NCI-H524 treated with DMSO at 0.1 percent for 48 hours (cell line): Measurements from ENCODE around the gene AIRE.

ENCODE experiments used
- DNase-seq: peaks from one replicate; lab custom pipeline; 2025; lab: John Stamatoyannopoulos, UW

The AIRE gene

DNA sequence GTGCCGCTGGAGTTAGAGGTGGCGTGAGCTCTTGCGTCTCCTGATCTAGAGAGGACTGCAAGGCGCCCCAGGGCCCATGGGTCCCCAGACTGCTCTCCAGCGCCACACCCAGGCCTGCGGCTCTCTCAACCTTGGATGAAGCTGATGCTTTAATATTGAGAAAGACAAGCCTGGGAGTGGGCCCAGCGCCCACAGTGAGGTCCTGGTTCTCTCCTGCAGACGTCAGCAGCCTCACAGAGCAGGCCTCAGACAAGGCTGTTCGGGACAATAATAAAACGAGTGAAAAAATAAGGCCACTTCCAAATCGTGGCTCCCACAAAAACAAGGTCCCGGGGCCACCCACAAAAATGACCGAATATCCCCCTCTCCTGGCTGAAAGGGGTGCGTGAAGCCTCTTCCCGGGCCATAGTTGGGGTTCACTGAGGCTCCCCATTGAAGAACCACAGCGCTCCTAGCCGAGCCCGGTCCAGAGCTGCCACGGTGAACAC lies 18.0 kb upstream of the AIRE start:
- no peak for DNase-seq

DNA sequence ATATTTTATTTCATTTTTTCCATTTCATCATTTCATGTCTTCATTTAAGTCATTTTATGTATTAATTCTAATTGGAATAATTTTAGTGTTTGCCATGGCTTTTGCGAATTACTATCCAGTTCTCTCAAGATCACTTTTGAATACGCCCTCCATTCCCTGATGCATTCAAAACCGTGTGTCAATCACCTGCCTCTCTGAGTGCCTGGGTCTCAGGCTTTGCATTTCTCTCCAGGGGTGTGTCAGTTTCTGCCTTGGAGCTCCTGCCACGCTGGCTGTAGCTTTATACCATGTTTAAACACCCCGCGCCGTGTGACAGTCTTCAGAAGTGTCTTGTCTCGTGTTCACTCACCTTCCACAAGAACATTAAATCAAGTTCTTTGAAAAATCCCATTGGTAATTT lies 16.6 kb upstream of the AIRE start:
- DNase-seq = no peak

DNA sequence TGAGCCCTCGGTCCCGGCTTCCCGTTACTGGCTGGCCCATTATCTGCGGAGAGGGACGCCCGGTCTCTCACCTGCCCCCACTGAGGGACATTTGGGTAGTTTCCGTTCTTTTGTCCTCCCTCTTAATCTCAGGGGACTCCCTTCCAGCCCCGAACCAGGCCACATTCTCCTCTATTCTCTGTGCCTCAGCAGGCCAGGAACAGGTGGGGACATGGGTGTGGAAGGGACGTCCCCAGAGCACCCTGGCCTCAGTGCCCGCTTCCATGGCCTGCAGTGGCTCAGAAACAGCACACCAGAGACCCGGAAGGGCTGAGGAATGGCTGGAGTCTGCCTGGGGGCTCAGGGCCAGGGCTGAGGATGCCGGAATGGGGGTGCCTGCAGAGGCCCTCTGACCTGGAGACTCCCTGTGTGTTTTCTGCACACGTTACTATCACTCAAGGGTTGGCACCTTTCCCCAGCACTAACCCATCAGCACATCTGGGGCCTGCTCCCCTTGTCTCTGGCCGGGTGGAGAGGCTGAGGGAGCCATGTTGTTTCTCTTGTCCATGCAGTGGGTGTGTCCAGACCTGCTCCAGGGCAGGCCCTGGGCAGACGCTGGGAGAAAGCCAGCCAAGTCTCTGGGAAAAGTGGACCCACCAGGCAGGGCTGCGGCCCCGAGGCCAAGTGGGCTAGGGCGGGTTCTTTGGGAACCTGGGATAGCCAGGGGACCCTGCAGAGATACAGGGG lies 14.0 kb upstream of the AIRE start:
- DNase-seq = no peak

DNA sequence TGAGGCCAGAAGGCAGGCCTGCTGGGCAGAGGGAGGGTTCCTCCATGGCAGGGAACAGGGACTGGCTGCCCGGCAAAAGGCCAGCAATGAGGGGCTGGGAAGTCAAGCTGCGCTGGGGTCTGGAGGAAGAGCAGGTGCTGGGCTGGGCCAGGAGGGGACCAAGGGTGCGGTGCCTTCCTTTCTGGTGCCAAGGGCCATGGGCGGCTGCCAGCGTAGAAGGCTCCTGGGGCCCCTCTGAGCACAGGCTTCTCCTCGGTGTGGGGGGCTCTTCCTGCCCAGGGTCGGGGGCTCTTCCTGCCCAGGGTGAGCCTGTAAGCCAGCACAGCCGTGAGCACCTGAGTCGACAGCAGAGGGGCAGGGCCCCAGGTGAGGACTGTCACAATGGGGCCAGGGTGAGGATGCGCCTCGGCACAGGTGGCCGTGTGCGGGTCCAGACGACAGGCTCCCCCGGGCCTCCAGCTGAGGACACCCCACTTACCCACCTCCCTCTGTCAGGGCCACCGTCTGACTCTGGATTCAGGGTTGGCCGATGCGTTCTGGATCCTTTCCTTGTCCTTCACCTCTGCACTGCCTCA lies 13.3 kb upstream of the AIRE start:
- no peak for DNase-seq

DNA sequence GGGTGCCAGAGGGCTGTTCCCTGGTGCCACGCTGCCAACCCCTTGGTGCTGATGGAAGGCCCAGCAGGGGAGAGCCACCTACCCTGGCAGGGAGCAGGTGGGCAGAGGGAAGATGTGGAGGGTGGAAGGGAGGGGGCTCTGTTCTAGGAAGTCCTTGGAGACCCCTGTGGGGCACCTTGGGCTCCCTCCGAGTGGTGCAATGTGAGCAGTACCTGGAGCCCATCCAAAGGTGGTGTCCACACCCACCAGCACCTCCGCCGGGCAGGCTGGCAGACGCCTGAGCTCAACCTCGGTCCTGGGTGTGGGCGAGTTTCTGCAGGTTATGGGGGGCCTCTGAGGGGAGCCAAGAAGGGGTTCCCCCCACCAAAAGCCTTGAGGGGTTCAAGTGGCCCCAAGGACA lies 12.6 kb upstream of the AIRE start:
- DNase-seq = no peak

DNA sequence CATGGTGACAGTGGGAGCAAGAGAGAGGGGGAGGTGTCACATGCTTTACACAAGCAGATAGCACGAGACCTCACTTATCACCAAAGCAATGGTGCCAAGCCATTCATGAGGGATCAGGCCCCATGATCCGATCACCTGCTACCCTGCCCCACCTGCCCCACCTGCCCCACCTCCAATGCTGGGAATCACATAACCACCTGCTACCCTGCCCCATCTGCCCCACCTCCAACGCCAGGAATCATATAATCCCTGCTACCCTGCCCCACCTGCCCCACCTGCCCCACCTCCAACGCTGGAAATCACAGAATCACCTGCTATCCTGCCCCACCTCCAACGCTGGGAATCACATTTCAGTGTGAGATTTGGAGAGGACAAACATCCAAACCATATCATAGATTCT lies 10.6 kb upstream of the AIRE start:
- no peak for DNase-seq

DNA sequence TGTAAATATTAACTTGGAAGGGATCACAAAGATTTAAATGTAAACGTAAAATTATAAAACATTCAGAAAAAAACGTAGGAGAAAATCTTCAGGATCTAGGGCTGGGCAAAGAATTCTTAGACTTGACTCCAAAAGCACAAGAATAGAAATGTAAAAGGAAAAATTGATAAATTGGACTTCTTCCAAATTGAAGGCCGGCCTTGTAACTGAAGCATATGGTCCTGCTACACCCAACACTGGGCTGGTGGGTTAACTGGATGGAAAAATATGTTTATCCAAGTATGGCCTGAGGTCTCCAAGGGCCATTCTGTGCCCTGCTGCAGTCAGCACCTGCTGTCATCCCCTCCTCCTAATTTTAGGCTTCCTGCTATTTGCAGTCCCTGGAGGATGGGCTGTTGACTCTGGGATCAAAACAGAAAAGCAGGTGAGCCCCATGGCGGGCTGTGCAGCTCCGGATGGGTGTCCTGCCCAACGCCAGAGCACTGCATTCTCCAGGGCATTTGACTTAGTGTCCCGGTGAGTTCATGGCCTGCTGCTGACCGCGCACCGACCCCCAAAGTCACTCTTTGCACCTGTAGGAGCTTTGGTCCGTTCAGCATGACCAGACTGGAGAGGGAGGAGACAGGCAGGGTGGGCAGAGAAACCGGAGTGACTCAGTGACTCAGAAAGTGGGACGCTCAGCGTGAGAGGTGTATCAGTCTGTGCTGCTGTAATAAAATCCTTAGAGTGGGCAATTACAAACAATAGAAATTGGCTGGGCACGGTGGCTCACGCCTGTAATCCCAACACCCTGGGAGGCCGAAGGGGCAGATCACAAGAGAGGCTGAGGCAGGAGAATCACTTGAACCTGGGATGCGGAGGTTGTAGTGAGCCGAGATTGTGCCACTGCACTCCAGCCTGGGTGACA lies 6.1 kb upstream of the AIRE start:
- DNase-seq = peak; percentile 11

DNA sequence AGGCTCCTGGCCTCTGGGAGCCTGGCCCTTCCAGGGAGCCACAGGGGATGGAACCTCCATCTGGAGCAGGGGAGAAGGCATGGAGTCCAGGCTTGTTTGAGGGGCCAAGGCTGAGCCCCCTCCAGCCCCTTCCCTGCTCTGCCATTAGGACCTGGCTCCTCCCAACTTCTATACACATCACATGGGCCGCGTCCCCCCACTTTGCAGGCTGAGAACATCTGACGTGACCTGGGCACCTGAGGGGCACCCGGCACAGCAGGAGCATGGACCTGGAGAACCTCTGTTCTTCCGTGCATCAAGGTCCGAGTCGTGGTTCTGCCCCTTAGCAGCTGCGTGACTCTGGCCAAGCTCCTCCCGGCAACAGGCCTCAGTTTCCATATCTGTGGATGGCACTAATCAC lies 3.9 kb upstream of the AIRE start:
- DNase-seq = no peak

DNA sequence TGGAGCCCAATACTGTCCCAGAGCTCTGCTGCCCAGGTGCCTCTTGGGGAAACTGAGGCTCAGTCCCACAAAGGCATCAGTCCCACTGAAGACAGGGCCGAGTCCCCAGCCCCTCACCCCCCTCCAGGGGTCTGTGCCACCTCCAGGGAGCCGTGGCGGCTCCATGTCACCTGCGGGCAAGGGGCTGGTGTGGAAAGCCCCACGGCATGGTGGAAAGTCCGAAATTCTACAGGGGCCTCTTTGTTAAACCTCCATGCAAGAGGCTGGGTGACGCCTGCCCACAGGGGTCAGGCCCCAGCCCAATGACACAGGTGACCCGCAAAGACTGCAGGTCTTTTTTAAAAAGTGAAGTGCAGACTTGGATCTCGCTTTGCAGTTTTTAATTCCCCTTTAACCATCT lies 3.3 kb upstream of the AIRE start:
- DNase-seq = no peak

DNA sequence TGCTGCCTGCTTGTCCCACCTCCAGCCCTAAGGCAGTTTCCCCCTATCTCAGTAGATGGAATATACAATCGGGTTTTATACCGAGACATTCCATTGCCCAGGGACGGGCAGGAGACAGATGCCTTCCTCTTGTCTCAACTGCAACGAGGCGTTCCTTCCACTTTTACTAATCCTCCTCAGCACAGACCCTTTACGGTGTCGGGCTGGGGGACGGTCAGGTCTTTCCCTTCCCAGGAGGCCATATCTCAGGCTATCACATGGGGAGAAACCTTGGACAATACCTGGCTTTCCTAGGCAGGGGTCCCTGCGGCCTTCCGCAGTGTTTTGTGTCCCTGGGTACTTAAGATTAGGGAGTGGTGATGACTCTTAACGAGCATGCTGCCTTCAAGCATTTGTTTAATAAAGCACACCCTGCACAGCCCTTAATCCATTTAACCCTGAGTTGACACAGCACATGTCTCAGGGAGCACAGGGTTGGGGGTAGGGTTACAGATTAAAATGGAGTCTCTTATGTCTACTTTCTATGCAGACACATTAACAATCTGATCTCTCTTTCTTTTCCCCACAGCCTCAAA lies 2.4 kb upstream of the AIRE start:
- peak; percentile 9 for DNase-seq

DNA sequence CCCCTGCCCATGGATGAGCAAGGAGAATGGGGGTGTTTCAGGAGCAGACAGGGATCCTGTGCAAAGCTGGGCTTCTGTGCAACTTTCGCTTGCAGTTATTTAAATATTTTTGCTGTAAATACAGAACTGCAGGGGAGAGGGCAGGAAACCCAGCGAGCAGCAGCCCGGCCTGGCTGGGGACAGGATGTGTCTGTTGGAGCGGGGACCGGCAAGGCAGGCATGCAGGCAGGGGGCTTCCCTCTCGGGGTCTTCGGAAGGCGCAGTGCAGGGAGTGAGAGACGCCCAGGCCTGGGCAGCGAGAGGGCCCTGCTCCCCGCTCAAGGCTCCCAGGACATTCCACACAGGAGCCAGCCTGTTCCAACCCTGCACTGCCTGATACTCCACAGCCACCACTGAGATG lies 1.7 kb upstream of the AIRE start:
- no peak for DNase-seq

DNA sequence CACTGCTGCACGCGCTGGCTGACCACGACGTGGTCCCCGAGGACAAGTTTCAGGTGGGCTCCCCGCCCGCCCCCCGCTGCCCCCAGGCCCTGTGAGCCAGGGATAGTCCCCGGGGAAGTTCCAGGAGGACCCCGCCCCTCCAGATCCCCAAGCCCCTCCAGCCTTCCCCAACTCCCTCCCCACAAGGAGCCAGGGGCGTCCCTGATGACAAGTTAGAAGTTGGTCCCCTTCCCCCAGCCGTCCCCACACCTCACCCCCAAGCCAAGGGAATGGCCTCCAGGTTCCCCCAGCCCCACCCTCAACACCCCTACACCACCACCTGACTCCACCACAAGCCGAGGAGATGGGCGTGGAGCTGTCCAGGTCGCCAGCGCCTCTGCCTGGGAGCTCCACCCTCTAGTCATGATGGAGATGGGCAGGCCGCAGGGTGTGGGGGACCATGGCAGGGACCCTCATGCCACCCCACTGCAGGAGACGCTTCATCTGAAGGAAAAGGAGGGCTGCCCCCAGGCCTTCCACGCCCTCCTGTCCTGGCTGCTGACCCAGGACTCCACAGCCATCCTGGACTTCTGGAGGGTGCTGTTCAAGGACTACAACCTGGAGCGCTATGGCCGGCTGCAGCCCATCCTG lies 525 bp downstream of the AIRE start:
- DNase-seq = no peak

DNA sequence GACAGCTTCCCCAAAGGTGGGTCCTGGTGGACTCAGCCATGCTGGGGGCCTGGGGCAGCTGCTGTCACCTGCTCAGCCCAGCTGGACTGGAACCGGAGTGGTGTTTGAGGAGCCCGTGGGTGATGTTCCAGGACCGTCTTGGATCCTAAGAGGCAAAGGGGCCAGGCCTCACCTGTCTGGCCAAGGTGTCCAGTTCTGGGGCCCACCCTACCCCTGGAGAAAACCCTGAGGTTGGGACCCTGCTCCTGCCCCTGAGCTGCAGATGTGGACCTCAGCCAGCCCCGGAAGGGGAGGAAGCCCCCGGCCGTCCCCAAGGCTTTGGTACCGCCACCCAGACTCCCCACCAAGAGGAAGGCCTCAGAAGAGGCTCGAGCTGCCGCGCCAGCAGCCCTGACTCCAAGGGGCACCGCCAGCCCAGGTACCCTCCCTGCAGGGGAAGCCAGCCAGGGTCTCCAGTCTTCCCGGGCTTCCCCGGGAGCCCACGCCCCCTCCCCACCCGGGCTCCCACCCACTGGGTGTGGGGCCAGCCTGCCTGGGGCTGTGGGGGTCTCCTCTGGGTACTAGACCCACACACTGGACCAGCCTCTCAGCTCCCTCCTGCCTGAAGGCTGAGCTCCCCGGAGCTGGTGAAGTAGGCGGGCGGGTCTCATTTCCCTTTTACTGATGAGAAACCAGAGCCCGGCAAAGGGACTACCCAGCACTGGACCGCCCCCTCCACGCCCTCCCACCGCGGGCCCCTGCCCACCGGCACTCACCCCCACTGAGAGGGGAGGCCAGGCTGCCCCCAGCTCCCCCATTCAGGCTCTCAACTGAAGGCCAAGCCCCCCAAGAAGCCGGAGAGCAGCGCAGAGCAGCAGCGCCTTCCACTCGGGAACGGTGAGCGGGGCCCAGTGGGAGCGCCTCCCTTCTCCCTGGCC lies 1.3 kb downstream of the AIRE start:
- no peak for DNase-seq

DNA sequence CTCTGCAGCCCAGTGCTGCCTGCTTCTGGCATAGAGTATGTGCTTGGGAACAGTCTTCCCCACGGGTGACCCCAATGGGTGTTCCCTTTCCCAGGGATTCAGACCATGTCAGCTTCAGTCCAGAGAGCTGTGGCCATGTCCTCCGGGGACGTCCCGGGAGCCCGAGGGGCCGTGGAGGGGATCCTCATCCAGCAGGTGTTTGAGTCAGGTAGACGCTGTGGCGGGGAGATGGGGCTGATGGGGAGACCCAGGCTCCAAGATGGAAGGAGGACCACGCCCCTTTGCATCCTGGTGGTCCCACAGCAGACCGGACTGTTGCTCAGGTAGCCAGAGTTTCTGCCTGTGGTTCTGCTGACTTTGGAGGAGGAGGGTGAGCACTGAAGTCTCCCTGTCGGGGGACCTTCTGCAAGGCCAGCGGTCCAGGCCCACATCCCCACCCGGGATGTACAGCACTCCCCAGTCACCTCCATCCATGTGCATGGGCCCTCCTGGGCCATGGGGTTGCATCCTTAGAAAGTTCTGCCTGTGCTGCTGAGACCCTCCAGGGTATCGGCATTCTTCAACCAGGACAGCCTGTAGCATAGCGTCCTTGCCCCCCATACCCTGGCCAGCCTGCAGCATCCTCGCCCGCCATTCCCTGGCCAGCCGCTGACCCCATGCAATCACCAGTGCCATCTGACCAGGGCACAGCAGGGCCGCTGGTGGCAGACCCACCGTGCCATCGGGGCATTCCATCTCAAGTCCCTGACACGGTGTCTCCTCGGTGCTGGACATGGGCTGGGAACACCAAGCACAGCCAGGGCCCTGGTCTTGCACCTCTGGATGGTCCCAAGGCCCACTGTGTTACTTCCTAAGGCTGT lies 2.8 kb downstream of the AIRE start:
- no peak for DNase-seq

DNA sequence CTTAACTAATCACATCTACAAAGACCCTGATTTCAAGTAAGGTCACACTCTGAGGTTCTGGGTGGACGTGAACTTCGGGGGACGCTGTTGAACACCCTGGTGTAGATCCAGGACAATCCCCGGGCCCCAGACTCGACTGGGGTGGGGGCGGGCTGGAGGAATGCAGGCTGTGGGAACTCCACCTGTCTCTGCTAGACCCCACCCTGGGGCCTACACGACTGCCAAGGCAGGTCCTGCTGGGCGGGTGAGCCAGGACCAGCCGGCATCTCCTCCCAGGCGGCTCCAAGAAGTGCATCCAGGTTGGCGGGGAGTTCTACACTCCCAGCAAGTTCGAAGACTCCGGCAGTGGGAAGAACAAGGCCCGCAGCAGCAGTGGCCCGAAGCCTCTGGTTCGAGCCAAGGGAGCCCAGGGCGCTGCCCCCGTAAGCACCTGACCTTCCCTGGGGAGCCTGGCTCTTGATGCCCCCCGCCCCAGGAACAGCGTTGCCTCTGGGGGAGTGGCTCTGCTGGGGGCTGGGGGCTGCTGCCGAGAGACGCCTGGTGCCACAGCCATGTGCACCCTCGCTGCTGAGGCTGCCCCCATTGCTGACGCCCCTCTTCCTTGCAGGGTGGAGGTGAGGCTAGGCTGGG lies 3.8 kb downstream of the AIRE start:
- DNase-seq = no peak

DNA sequence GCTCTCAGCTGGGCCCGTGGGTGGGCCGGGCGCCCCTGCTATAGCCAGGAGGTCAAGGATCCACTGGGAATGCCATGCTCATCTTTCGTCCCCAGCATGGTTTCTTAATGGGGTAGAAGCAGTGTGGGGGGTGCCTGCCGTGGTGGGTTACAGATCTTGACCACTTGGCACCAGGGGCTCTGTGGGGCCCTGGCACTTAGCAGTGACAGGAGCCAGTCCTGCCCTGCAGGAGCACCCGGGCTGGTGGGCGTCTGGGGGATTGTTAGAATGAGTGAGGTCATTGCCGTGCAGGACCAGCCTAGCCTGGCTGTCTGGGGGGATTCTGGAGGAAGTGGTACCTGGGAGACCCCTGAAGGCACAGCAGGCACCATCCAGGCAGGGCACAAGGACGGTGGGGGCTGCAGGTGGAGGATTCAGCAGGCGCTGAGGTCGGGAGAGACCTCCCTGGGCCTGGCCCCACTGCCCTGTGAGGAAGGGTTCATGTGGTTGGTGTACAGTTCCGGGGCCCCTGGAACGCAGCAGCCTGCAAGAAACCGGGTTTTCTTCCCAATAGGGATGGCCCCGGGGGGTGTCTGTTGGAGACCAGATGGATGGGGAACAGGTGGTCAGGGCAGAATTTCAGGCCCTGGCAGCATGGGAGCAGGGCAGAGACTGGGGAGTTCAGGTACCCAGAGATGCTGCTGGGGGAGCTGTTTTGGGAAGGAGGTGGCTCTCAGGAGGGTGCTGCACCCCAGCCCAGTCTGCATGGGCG lies 4.8 kb downstream of the AIRE start:
- DNase-seq = no peak

DNA sequence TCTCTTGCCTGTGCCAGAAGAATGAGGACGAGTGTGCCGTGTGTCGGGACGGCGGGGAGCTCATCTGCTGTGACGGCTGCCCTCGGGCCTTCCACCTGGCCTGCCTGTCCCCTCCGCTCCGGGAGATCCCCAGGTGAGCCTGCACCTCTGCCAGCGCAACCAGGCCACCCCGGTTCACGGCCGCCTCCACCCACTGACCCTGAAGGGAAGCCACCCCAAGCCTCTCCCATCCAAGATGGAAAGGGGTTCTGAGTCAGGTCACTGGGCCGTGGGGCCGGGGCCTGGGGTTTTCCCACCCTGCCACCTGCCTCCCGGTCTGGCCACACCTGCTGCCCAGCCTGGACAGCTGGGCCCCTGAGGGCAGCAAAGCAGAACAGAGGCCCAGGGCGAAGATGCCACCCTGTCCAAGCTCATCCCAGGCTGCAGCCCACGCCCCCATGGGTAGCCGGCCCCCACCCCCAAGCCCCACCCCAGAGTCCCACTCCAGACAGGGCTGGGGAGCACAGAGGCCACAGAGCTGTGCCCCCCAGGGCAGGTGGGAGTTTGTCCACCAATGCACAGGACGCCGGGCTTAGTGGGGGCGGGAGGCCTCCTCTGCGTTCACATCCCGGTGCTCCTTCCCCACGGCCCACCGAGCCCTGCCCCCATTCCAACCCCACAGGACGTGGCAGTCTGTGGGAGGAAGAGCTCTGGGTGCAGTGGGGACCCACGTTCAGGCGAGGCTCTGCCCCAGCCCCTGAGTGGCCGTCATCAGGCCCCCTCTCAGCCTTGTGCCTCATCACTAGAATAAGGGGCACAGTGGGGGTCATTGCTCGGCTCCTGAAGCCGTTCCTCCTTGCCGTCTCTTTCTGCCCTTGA lies 5.6 kb downstream of the AIRE start:
- DNase-seq = no peak
